ENCODE results near the gene CTXN3. TPM values are rescaled to one million over a fixed set of nuclear protein-coding genes. Genes with fewer than 3 reads are reported as not detected.

The CTXN3 gene
- total RNA-seq, 2 donors from 2014 or later: not detected

DNA sequence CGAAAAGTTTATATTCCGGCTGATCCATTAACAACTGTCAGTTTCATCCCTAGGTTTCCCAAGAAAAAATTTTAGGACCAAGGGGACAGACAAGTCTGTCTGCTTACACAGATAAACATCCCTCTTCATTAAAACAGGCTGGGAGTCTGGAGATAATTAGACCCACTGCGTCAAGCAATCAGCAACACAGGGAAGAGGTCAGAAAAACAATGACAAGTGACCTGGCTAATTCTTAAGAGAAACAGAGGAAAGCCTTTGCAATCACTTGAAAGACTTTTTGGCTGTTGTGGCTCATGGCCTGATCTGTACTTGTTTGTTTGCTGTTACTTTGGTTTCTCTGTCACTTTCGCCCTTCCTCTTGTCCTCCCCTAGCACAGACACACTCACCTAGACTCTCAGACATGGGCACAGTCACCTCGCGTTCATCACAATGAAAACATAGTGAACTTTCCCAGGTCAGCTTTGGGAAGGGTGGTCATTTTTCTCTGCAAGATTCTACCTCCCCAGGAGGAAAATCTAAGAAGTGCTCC, 51.4 kb downstream of the CTXN3 start:
- Histone ChIP-seq H3K9me3 (no peaks in the 10 kb centered on the region), H3K4me1 (peaks cover 0 to 26% of the 10 kb centered on the region in 2 donors), H3K27ac (no peak overlapping the region), H3K36me3 (no peaks in the 10 kb centered on the region), H3K4me3 (no peak overlapping the region), H3K27me3 (no peaks in the 10 kb centered on the region)
- no peak for TF ChIP-seq CTCF (IDR thresholded peaks at IDR 0.05)
- no peak for DNase-seq (ENCODE audit: low spot score)

DNA sequence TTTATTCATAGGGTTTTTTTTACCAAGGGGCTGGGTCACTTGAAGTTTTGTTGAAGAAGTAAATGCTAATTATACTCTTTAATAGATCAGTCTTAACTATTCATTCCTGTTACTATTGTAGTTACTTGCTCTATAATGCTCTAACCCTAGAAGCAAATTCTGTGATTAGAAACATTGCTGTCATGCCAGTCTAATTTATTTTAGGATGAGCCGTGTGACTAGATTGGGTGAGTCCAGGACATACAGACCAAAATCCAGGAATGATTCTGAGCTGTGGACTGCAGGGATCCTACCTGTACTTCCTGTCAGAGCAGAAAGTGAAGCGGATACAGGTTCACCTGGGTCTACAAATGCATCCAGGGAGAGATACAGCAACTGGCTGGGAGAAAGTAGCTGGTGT, 53.6 kb downstream of the CTXN3 start:
- peaks cover 0 to 42% of the 10 kb centered on the region in 2 donors for H3K4me1 ChIP-seq
- no peak overlapping the region for H3K4me3 ChIP-seq
- H3K27ac ChIP-seq: no peak overlapping the region
- no peak for TF ChIP-seq CTCF (IDR thresholded peaks at IDR 0.05)
- no peaks in the 10 kb centered on the region for H3K36me3 ChIP-seq
- H3K27me3 ChIP-seq: no peaks in the 10 kb centered on the region
- no peak for DNase-seq (ENCODE audit: low spot score)
- H3K9me3 ChIP-seq: no peaks in the 10 kb centered on the region

GRCh38 chr5:127702926-127703561, 54.2 kb downstream of the CTXN3 start, which contains the start of gene CCDC192:
Gene CCDC192, plus strand, starts transcription at chr5:127703391. Its CDS starts 55 bp downstream, at chr5:127703446.
- no peak for TF ChIP-seq CTCF (IDR thresholded peaks at IDR 0.05)
- Histone ChIP-seq H3K36me3 (no peaks in the 10 kb centered on the region), H3K4me3 (no peak within 1 kb of the TSS), H3K27me3 (no peaks in the 10 kb centered on the region), H3K4me1 (peaks cover 0 to 42% of the 10 kb centered on the region in 2 donors), H3K9me3 (no peaks in the 10 kb centered on the region), H3K27ac (no peak within 1 kb of the TSS)
- no peak for DNase-seq (ENCODE audit: low spot score)

- peaks cover 0 to 38% of the 10 kb centered on the region in 2 donors for H3K4me1 ChIP-seq
These were observed 56.4 kb downstream of the CTXN3 start for GRCh38 chr5:127705120-127705892.

DNA sequence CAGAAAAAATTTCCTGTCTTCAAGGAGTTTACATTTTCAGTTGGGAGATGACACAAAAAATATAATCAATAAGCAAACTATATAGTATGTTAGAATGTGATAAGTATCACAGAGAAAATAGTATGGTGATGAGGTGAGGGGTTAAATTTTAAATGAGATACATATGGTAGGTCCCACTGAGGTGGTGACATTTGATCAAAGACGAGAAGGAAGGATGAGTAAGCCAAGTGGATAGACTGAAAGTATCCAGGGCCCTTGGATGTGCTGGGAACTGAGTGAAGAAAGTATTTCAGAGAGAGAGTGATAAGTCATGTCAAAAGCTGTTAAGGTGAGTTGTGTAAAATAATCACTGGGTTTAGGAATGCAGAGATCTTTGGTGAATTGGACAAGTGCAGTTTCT, 57.8 kb downstream of the CTXN3 start:
- Histone ChIP-seq H3K27ac (peak overlapping the region; percentile 14 to 28), H3K27me3 (no peaks in the 10 kb centered on the region), H3K36me3 (no peaks in the 10 kb centered on the region), H3K4me3 (no peak overlapping the region), H3K9me3 (no peaks in the 10 kb centered on the region), H3K4me1 (peaks cover 0 to 38% of the 10 kb centered on the region in 2 donors)
- no peak for TF ChIP-seq CTCF (IDR thresholded peaks at IDR 0.05)
- DNase-seq (ENCODE audit: low spot score): no peak

More at GRCh38 chr5:127705120-127705892, 56.4 kb downstream of the CTXN3 start:
- TF ChIP-seq CTCF (IDR thresholded peaks at IDR 0.05): no peak
- no peak for DNase-seq (ENCODE audit: low spot score)
- Histone ChIP-seq H3K27ac (peak overlapping the region; percentile 14 to 20), H3K9me3 (no peaks in the 10 kb centered on the region), H3K4me3 (no peak overlapping the region), H3K36me3 (no peaks in the 10 kb centered on the region), H3K27me3 (no peaks in the 10 kb centered on the region)
